ENCODE data around the gene AQP6. TPM values are rescaled to one million over a fixed set of nuclear protein-coding genes. Genes with fewer than 3 reads are reported as not detected.
"Not testable (repeated sequence)": the region's sequence is repeated elsewhere in the genome, so short reads cannot be mapped to it uniquely, and the experiment has no call there.

AQP6 gene
- total RNA-seq, 2 experiments from 2014 or later, result not detected

DNA sequence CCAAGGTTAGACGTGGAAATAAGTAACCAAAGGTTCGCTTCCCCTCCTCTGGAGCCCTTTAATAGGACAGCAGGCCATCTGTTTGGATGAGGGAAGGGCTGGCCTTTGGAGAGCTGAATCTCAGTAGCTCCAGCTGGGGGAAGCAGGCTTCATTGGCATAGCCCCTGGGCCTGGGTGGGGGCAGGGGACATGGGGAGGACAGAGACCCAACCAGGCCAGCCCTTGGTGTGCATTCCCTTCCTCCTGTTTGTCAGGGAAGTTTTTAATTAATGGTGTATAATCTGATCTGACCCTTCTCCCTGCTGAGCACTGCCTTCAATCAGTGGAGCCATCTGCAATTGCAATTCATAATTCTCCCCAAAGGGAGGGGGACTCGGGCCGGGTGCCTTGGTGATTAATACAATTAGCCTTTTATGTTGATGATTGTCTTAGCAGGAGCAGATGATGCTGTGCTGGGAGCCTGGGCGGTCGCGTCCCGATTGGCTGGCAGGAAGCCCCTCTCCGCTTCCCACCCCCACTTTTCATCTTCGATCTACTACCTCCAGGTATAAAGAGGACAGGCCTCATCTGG lies 6.4 kb downstream of the AQP6 start:
- H3K36me3 Mint-ChIP-seq, result no peaks in the 10 kb centered on the region
- intact Hi-C loops (cut with micrococcal nuclease), result no loop called here
- H3K4me3 Mint-ChIP-seq, result no peak overlapping the region
- ChIA-PET CTCF (interaction anchor here (3.2 to 12.9 kb wide), 2 partner anchors 11 to 60 kb away, joined by 15 to 107 read pairs; no protein-coding TSS in a partner anchor), POLR2A (no interaction called here)
- no peaks in the 10 kb centered on the region for H3K4me1 Mint-ChIP-seq (ENCODE audit: low read depth)
- no peak overlapping the region for H3K27ac Mint-ChIP-seq
- no peaks in the 10 kb centered on the region for H3K9me3 Mint-ChIP-seq
- H3K27me3 Mint-ChIP-seq, result no peaks in the 10 kb centered on the region
- no peak for DNase-seq

DNA sequence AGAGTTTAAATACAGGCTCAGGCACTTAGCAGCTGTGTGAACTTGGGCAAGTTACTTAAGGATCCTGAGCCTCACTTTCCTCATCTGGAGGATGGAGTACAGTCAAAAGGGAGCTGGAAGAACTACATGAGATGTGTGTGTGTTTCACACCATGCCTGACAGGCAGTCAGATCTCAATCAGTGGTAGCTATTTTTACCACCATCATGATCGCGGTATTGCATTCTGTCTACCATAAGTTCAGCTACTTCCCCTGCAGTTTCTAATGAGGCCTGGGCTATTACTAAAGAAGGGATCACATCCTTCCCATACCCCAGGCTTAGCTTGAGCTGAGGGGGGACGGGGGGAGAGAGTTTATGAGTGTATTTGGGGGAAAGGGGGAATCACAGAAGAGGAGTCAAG lies 7.0 kb downstream of the AQP6 start:
- Mint-ChIP-seq H3K27ac (no peak overlapping the region), H3K9me3 (no peaks in the 10 kb centered on the region), H3K36me3 (no peaks in the 10 kb centered on the region), H3K4me1 (ENCODE audit: low read depth) (no peaks in the 10 kb centered on the region), H3K27me3 (no peaks in the 10 kb centered on the region), H3K4me3 (no peak overlapping the region)
- ChIA-PET POLR2A (no interaction called here), CTCF (interaction anchor here (3.2 to 12.9 kb wide), 2 partner anchors 12 to 60 kb away, joined by 15 to 107 read pairs; no protein-coding TSS in a partner anchor)
- intact Hi-C loops (cut with micrococcal nuclease), result no loop called here
- no peak for DNase-seq

DNA sequence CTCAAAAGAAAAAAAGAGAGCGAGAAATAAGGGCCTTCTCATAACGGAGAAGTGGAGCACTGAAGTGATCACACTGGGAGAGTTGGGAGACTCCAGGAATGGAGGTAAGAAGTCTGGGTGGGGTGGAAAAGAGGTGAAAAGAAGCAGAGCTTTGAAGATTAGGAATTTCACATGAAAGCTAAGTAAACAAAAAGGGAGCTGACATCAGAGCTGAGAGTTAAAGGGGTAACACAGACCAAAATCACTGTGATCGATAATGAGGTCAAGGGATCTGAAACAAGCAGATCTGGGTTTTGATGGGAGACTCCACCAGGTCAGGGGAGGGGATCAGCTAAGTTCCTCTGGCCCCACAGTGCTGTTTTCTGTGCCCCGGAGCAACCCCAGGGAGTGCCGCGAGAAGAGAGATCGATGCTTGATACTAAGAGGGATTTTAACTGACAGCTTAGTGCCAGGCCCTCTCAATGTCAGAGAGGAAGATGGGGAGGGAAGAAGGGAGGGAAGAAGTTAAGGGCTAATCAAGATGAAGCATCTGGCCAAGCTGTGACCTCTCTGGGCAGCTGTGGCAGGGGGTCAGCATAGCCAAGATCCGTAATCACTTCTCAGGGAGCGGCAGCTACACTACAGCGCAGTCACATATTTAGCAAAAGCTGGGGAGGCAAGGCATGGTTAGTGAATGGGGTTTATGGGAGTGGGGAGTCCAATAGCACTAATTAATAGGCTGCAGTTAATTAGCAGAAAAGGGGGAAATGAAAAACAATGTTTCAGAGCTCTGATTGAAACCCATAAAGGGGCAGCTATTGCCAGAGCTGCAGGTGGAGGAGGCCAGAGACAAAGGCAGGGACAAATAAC lies 8.0 kb downstream of the AQP6 start:
- intact Hi-C loops (cut with micrococcal nuclease), result no loop called here

GRCh38 chr12:49982246-49983087 lies 9.7 kb downstream of the AQP6 start:
- ChIA-PET CTCF (interaction anchor here (2.6 to 12.9 kb wide), 2 partner anchors 15 to 74 kb away, joined by 6 to 107 read pairs; no protein-coding TSS in a partner anchor), POLR2A (interaction anchor here (1.3 kb wide), 1 partner anchor 43 kb away, joined by 3 read pairs; the partner anchor contains the start of gene RACGAP1)
- intact Hi-C loops (cut with micrococcal nuclease), result no loop called here
- peaks cover 4% of the 10 kb centered on the region for H3K4me1 Mint-ChIP-seq (ENCODE audit: low read depth)
- no peak overlapping the region for H3K4me3 Mint-ChIP-seq
- H3K36me3 Mint-ChIP-seq, result no peaks in the 10 kb centered on the region
- no peaks in the 10 kb centered on the region for H3K9me3 Mint-ChIP-seq
- H3K27me3 Mint-ChIP-seq, result no peaks in the 10 kb centered on the region
- DNase-seq, result no peak
- no peak overlapping the region for H3K27ac Mint-ChIP-seq

More for the DNA sequence above, 8.0 kb downstream of the AQP6 start:
- ChIA-PET POLR2A (no interaction called here), CTCF (interaction anchor here (1.0 to 12.9 kb wide), 4 partner anchors 13 to 239 kb away, joined by 3 to 107 read pairs (median 9); partner anchors contain the start of gene TMBIM6)
- Mint-ChIP-seq H3K4me3 (no peak overlapping the region), H3K27me3 (no peaks in the 10 kb centered on the region), H3K9me3 (no peaks in the 10 kb centered on the region), H3K36me3 (no peaks in the 10 kb centered on the region), H3K27ac (no peak overlapping the region), H3K4me1 (ENCODE audit: low read depth) (no peaks in the 10 kb centered on the region)
- DNase-seq, result no peak

DNA sequence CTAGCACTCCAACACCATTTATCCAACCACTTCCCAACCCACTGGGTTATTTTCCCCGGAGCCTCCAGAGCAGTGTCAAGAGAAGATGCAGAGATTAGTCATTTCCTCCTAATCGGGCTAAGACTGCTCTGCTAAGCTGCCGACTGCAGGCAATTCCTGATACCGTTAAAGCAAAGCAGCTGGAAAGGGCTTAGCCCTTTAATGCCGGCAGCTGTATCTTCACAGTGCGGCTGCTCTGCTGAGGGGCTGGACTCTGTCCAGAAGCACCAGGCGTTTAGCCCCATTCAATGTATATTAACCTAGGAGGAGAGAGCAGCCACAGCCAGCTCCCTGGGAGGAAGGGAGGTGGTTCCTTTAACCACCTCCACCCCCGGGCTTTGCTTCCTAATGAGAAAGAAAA lies 11.1 kb downstream of the AQP6 start:
- H3K27me3 Mint-ChIP-seq, result no peaks in the 10 kb centered on the region
- peaks cover 4% of the 10 kb centered on the region for H3K4me1 Mint-ChIP-seq (ENCODE audit: low read depth)
- H3K4me3 Mint-ChIP-seq, result no peak overlapping the region
- no peak for DNase-seq
- intact Hi-C loops (cut with micrococcal nuclease), result no loop called here
- no peaks in the 10 kb centered on the region for H3K9me3 Mint-ChIP-seq
- ChIA-PET POLR2A (interaction anchor here (0.6 kb wide), 1 partner anchor 427 kb away, joined by 4 read pairs; no protein-coding TSS in a partner anchor), CTCF (interaction anchor here (0.9 to 12.9 kb wide), 6 partner anchors 16 to 86 kb away, joined by 3 to 107 read pairs (median 4); no protein-coding TSS in a partner anchor)
- H3K36me3 Mint-ChIP-seq, result peaks cover 9% of the 10 kb centered on the region
- H3K27ac Mint-ChIP-seq, result no peak overlapping the region

DNA sequence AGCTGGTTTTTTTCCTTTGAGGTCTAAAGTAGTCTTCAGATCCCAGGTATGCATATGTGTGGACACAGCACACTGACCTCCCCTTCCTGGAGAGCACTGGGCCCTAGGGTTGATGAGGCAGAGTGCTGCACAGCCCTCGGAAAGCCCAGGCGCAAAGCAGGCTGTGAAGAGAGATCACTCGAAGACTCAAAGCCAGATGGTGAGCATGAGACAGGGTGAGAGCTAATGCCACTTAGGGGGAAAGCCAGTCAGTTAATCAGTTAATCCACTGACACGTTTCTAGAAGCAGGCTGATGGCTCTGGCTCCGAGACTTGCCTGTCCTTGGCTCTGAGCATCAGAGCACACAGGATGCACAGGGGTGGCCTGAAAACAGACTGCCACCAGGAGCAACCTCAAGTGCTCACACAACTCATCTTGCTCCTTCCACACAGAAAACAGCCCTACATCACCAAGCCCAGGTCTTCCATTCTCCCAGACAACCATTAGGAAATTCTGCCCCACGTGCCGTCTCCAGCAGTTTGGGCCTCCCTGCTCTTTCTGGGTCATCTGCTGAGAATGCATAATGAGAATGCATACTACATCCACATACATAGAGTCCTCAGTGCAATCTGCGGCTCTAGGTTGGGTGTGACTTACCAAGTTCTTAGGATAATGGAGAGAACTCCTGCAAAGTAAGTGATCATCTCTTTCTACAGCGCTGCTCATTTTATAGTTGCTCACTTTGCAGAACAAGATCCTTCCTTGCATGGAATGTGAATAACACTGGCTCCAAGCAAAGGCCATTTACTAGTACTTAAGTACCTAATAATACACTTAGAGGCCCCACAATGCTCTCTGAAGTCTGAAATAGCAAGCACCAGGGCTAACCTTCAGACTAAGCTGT lies 12.0 kb downstream of the AQP6 start:
- CTCF ChIA-PET, result interaction anchor here (0.9 to 12.9 kb wide), 5 partner anchors 17 to 85 kb away, joined by 3 to 107 read pairs (median 4); no protein-coding TSS in a partner anchor
- Mint-ChIP-seq H3K4me3 (no peak overlapping the region), H3K27ac (no peak overlapping the region), H3K27me3 (no peaks in the 10 kb centered on the region), H3K9me3 (no peaks in the 10 kb centered on the region), H3K4me1 (ENCODE audit: low read depth) (peaks cover 4% of the 10 kb centered on the region), H3K36me3 (peaks cover 15% of the 10 kb centered on the region)
- POLR2A ChIA-PET, result no interaction called here
- DNase-seq, result no peak
- intact Hi-C loops (cut with micrococcal nuclease), result no loop called here

GRCh38 chr12:49985981-49986380 lies 13.2 kb downstream of the AQP6 start:
- H3K27me3 Mint-ChIP-seq, result no peaks in the 10 kb centered on the region
- no peak overlapping the region for H3K4me3 Mint-ChIP-seq
- H3K36me3 Mint-ChIP-seq, result peaks cover 25% of the 10 kb centered on the region
- peaks cover 4% of the 10 kb centered on the region for H3K4me1 Mint-ChIP-seq (ENCODE audit: low read depth)
- no peak overlapping the region for H3K27ac Mint-ChIP-seq
- H3K9me3 Mint-ChIP-seq, result no peaks in the 10 kb centered on the region
- ChIA-PET POLR2A (no interaction called here), CTCF (interaction anchor here (1.2 to 12.9 kb wide), 4 partner anchors 18 to 70 kb away, joined by 3 to 107 read pairs (median 4); no protein-coding TSS in a partner anchor)
- no peak for DNase-seq
- intact Hi-C loops (cut with micrococcal nuclease), result no loop called here

- CTCF ChIA-PET, result interaction anchor here (1.2 to 12.9 kb wide), 4 partner anchors 19 to 70 kb away, joined by 3 to 107 read pairs (median 4); no protein-coding TSS in a partner anchor
- H3K27ac Mint-ChIP-seq; DNase-seq; H3K27me3 Mint-ChIP-seq; POLR2A ChIA-PET; H3K9me3 Mint-ChIP-seq; H3K4me3 Mint-ChIP-seq; intact Hi-C loops (cut with micrococcal nuclease); H3K4me1 Mint-ChIP-seq (ENCODE audit: low read depth): not testable (repeated sequence)
- H3K36me3 Mint-ChIP-seq, result peaks cover 26% of the 10 kb centered on the region
Measured at GRCh38 chr12:49986476-49986875, 13.7 kb downstream of the AQP6 start.

DNA sequence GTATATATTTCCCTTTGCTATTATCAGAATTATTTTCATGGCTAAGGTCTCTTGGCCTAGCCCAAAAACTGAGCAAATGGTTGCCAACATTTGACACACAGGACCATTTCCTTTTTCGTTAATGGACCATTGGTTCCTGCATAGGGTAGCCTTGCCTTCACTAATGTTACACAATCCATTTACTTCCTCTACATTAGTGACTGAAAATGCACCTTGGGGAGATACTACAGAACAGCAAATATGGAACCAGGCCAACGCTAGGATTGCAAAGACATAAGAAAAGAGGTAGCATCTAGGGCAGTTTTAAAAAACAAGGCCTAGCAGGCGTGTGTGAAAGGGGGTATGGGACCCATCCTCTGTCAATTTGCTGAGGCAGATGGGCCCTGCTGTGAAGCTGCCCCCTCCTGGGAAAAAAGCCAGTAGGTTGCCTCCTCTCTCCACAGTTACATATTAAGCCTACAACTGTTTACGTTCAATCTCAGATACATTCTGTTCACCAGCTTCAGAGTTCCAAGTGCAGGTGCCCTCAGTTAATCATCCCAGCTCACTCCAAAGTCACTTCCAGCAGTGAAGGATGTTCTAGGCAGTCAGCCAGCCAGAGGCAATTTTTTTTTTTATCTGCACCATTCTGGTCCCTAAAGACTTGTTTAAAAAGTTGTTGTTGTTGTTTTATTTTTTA lies 15.0 kb downstream of the AQP6 start:
- ChIA-PET CTCF (interaction anchor here (12.9 kb wide), 1 partner anchor 20 kb away, joined by 107 read pairs; no protein-coding TSS in a partner anchor), POLR2A (no interaction called here)
- intact Hi-C loops (cut with micrococcal nuclease), result no loop called here
- Mint-ChIP-seq H3K36me3 (peaks cover 39% of the 10 kb centered on the region), H3K4me3 (no peak overlapping the region), H3K4me1 (ENCODE audit: low read depth) (peaks cover 4% of the 10 kb centered on the region), H3K27me3 (no peaks in the 10 kb centered on the region), H3K9me3 (no peaks in the 10 kb centered on the region), H3K27ac (no peak overlapping the region)
- DNase-seq, result no peak

DNA sequence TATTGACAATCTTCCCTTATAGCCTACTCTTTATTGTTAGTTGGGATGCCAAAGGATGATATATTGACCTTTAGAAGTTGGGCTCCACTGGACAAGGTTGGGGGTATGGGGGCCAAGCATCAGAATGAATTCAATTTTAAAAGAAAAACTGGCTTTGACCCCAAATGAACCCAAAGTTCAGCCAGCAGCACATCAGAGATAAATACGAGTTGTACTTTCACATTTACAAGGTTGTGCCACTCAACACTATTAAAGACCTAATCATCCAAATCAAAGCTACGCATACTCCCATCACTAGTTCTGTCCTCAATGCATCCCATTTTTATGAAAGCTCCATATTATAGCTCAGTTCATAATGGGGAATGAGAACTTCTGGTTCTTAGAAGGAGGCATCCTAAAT lies 16.7 kb downstream of the AQP6 start:
- H3K27me3 Mint-ChIP-seq; H3K4me1 Mint-ChIP-seq (ENCODE audit: low read depth); intact Hi-C loops (cut with micrococcal nuclease); H3K27ac Mint-ChIP-seq; H3K4me3 Mint-ChIP-seq; POLR2A ChIA-PET; H3K9me3 Mint-ChIP-seq; DNase-seq: not testable (repeated sequence)
- H3K36me3 Mint-ChIP-seq, result peaks cover 50% of the 10 kb centered on the region
- CTCF ChIA-PET, result interaction anchor here (0.6 to 2.9 kb wide), 2 partner anchors 23 to 228 kb away, joined by 4 to 16 read pairs; no protein-coding TSS in a partner anchor

All from activated CD4-positive, alpha-beta memory T cell treated with anti-CD3 and anti-CD28 coated beads for 36 hours (primary cell).